Liver (tissue), 9 donors: Measurements from ENCODE around the gene TMEM163. TPM values are rescaled to one million over a fixed set of nuclear protein-coding genes. Genes with fewer than 3 reads are reported as not detected.

ENCODE experiments used
- DNase-seq: peaks from one replicate; pipeline ENCODE4 v3.0.0-alpha.2; 2017; ENCODE audit warnings: low spot score
- H3K27ac ChIP-seq, 2 donors: one replicate each; pipeline ENCODE4 v1.7.0; 2013; ENCODE audit warnings: inconsistent platforms in 2 of 2, low read length in 2 of 2, control low read depth in 1 of 2, low read depth in 1 of 2, mild to moderate bottlenecking in 1 of 2
- H3K27me3 ChIP-seq, 4 donors: one replicate each; pipeline versions ENCODE4 v1.6.1 to v1.7.0; 2013; ENCODE audit warnings: low read length in 3 of 4, inconsistent platforms in 1 of 4, mild to moderate bottlenecking in 1 of 4, moderate library complexity in 1 of 4; ENCODE audit not compliant: control insufficient read depth in 4 of 4, insufficient read depth in 4 of 4
- H3K36me3 ChIP-seq, 4 donors: one replicate each; pipeline versions ENCODE4 v1.6.1 to v1.7.0; 2013; ENCODE audit warnings: low read length in 3 of 4, mild to moderate bottlenecking in 3 of 4, low read depth in 1 of 4, moderate library complexity in 1 of 4; ENCODE audit not compliant: control insufficient read depth in 4 of 4, insufficient read depth in 3 of 4
- H3K4me1 ChIP-seq, 4 donors: one replicate each; pipeline versions ENCODE4 v1.6.1 to v1.7.0; 2013; ENCODE audit warnings: low read length in 3 of 4, mild to moderate bottlenecking in 3 of 4, moderate library complexity in 1 of 4; ENCODE audit not compliant: control insufficient read depth in 4 of 4, insufficient read depth in 4 of 4
- H3K4me3 ChIP-seq, 3 donors: one replicate each; pipeline versions ENCODE4 v1.6.1 to v1.7.0; 2013; ENCODE audit warnings: low read length in 3 of 3, control low read depth in 1 of 3, low read depth in 1 of 3, mild to moderate bottlenecking in 1 of 3
- H3K9ac ChIP-seq, 2 donors: one replicate each; pipeline ENCODE4 v1.7.0; 2013; ENCODE audit warnings: low read length in 2 of 2, mild to moderate bottlenecking in 2 of 2, moderate library complexity in 2 of 2, control low read depth in 1 of 2, low read depth in 1 of 2
- H3K9me3 ChIP-seq, 4 donors: one replicate each; pipeline versions ENCODE4 v1.6.1 to v1.7.0; 2013; ENCODE audit warnings: low read length in 3 of 4; ENCODE audit not compliant: control insufficient read depth in 4 of 4
- EGR1 ChIP-seq, 2 donors: IDR thresholded peaks; 2 replicates each; pipeline ENCODE4 v1.6.1; 2016 to 2018; ENCODE audit warnings: antibody characterized with exemption in 2 of 2, low read depth in 2 of 2
- FOXA1 ChIP-seq: IDR thresholded peaks from 2 replicates; pipeline ENCODE4 v1.6.1; 2016; ENCODE audit warnings: antibody characterized with exemption
- FOXA2 ChIP-seq: IDR thresholded peaks from 2 replicates; pipeline ENCODE4 v1.6.1; 2016; ENCODE audit warnings: antibody characterized with exemption
- GABPA ChIP-seq, 2 donors: IDR thresholded peaks in 1 of 2; conservative IDR thresholded peaks in 1 of 2; 2 replicates each; pipeline ENCODE4 v1.6.1; 2016; ENCODE audit warnings: antibody characterized with exemption in 2 of 2, mild to moderate bottlenecking in 1 of 2, moderate library complexity in 1 of 2
- HNF4A ChIP-seq, 2 donors: conservative IDR thresholded peaks; 2 replicates each; pipeline ENCODE4 v1.6.1; 2016; ENCODE audit warnings: antibody characterized with exemption in 2 of 2, mild to moderate bottlenecking in 2 of 2
- HNF4G ChIP-seq: IDR thresholded peaks from 2 replicates; pipeline ENCODE4 v1.6.1; 2016; ENCODE audit warnings: antibody characterized with exemption
- JUND ChIP-seq, 2 donors: IDR thresholded peaks; 2 replicates each; pipeline ENCODE4 v1.6.1; 2016; ENCODE audit warnings: antibody characterized with exemption in 2 of 2
- MAX ChIP-seq: IDR thresholded peaks from 2 replicates; pipeline ENCODE4 v1.6.1; 2016; ENCODE audit warnings: antibody characterized with exemption
- NR2F2 ChIP-seq: IDR thresholded peaks from 2 replicates; pipeline ENCODE4 v1.6.1; 2016; ENCODE audit warnings: antibody characterized with exemption
- RAD21 ChIP-seq, 2 donors: IDR thresholded peaks; 2 replicates each; pipeline ENCODE4 v1.6.1; 2016; ENCODE audit warnings: antibody characterized with exemption in 2 of 2, mild to moderate bottlenecking in 2 of 2
- RXRA ChIP-seq, 2 donors: IDR thresholded peaks; 2 replicates each; pipeline ENCODE4 v1.6.1; 2017 to 2018; ENCODE audit warnings: antibody characterized with exemption in 2 of 2, mild to moderate bottlenecking in 1 of 2
- SP1 ChIP-seq: IDR thresholded peaks from 2 replicates; pipeline ENCODE4 v1.6.1; 2018; ENCODE audit warnings: antibody characterized with exemption, mild to moderate bottlenecking
- TAF1 ChIP-seq: conservative IDR thresholded peaks from 2 replicates; pipeline ENCODE4 v1.6.1; 2016; ENCODE audit warnings: antibody characterized with exemption, mild to moderate bottlenecking
- YY1 ChIP-seq: IDR thresholded peaks from 2 replicates; pipeline ENCODE4 v1.6.1; 2016; ENCODE audit warnings: antibody characterized with exemption, mild to moderate bottlenecking
- ZBTB33 ChIP-seq: IDR thresholded peaks from 2 replicates; pipeline ENCODE4 v1.6.1; 2016; ENCODE audit warnings: antibody characterized with exemption
- WGBS: extraction: QIAGEN DNeasy Blood & Tissue Kit; methylation state at CpG from one replicate; pipeline ENCODE4 v1.1.7; 2013; 5-methylcytosine and 5-hydroxymethylcytosine counted together
- polyA plus RNA-seq, 2 donors: library from polyadenylated mRNA; stranded (reverse) in 1 of 2; unstranded in 1 of 2; fragments of 200-250 nt in 1 of 2; fragments of >200 nt in 1 of 2; fragmentation: Nextera tagmentation in 1 of 2; extraction: Ambion mirVana in 1 of 2; gene quantifications; one replicate each; pipeline versions ENCODE4 v1.2.1 to v1.2.3, GENCODE V29; 2013 to 2015
- total RNA-seq, 2 donors: library from RNA; depleted of rRNA; stranded (reverse); fragments of >200 nt; gene quantifications; one replicate each; pipeline ENCODE4 v1.2.3, GENCODE V29; 2014
- TF ChIP-seq, protein P1 (sequence below): IDR thresholded peaks from 2 replicates; pipeline ENCODE4 v1.6.1; 2016; ENCODE audit warnings: antibody characterized with exemption
- TF ChIP-seq, protein P2 (sequence below): fragments of 150-350 bp; IDR thresholded peaks from 2 replicates; pipeline ENCODE4 v1.5.1; 2017; ENCODE audit warnings: improper control_type of control experiment, low read depth, low read length; ENCODE audit not compliant: missing input control
- TF ChIP-seq, protein P3 (sequence below): IDR thresholded peaks from 2 replicates; pipeline ENCODE4 v1.6.1; 2016; ENCODE audit warnings: antibody characterized with exemption, mild to moderate bottlenecking
- donor health status: healthy.
- donor health status: healthy.
- donor health status: healthy.
- donor health status: healthy.
- donor health status: healthy.

TMEM163 gene
- total and polyA plus RNA-seq, 4 donors, result 0.08 to 0.48 (median 0.25) TPM

GRCh38 chr2:134583462-134583861 is 135.3 kb downstream of the TMEM163 start:
- no peak overlapping the region for H3K9ac ChIP-seq
- DNase-seq, result no peak
- H3K4me3 ChIP-seq, result no peak overlapping the region
- WGBS, result 81% methylated on average over 6 of the region's 6 CpGs
- H3K4me1 ChIP-seq, result no peaks in the 10 kb centered on the region
- no peaks in the 10 kb centered on the region for H3K27me3 ChIP-seq
- no peak overlapping the region for H3K27ac ChIP-seq
- no peak for TF ChIP-seq MAX
- TF ChIP-seq FOXA2, result no peak
- TF ChIP-seq NR2F2, result no peak
- TF ChIP-seq JUND (IDR thresholded peaks at IDR 0.05), result no peak
- TF ChIP-seq HNF4G, result no peak
- TF ChIP-seq, protein P1, sequence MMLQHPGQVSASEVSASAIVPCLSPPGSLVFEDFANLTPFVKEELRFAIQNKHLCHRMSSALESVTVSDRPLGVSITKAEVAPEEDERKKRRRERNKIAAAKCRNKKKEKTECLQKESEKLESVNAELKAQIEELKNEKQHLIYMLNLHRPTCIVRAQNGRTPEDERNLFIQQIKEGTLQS, result no peak
- TF ChIP-seq EGR1 (IDR thresholded peaks at IDR 0.05; ENCODE audit: low read depth in 2 of 2), result no peak
- TF ChIP-seq ZBTB33, result no peak
- TF ChIP-seq FOXA1, result no peak
- TF ChIP-seq HNF4A (conservative IDR thresholded peaks at IDR 0.05), result no peak
- H3K9me3 ChIP-seq, result no peaks in the 10 kb centered on the region
- H3K36me3 ChIP-seq, result no peaks in the 10 kb centered on the region

GRCh38 chr2:134582547-134582899 is 136.3 kb downstream of the TMEM163 start:
- TF ChIP-seq ZBTB33, result no peak
- no peak for TF ChIP-seq FOXA1
- no peak for TF ChIP-seq RXRA (IDR thresholded peaks at IDR 0.05)
- TF ChIP-seq, protein P1, result no peak
- no peak for TF ChIP-seq EGR1 (IDR thresholded peaks at IDR 0.05; ENCODE audit: low read depth in 2 of 2)
- no peak for TF ChIP-seq NR2F2
- no peak for TF ChIP-seq FOXA2
- TF ChIP-seq HNF4G, result no peak
- no peak for TF ChIP-seq HNF4A (conservative IDR thresholded peaks at IDR 0.05)
- TF ChIP-seq JUND (IDR thresholded peaks at IDR 0.05), result no peak
- TF ChIP-seq YY1, result no peak
- TF ChIP-seq GABPA (IDR thresholded peaks at IDR 0.05 in 1 of 2, conservative IDR thresholded peaks at IDR 0.05 in 1 of 2), result no peak
- TF ChIP-seq RAD21 (IDR thresholded peaks at IDR 0.05), result no peak
- no peak for TF ChIP-seq TAF1
- no peak for TF ChIP-seq MAX
- no peak for TF ChIP-seq SP1
- TF ChIP-seq, protein P2, sequence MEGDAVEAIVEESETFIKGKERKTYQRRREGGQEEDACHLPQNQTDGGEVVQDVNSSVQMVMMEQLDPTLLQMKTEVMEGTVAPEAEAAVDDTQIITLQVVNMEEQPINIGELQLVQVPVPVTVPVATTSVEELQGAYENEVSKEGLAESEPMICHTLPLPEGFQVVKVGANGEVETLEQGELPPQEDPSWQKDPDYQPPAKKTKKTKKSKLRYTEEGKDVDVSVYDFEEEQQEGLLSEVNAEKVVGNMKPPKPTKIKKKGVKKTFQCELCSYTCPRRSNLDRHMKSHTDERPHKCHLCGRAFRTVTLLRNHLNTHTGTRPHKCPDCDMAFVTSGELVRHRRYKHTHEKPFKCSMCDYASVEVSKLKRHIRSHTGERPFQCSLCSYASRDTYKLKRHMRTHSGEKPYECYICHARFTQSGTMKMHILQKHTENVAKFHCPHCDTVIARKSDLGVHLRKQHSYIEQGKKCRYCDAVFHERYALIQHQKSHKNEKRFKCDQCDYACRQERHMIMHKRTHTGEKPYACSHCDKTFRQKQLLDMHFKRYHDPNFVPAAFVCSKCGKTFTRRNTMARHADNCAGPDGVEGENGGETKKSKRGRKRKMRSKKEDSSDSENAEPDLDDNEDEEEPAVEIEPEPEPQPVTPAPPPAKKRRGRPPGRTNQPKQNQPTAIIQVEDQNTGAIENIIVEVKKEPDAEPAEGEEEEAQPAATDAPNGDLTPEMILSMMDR, result no peak
- TF ChIP-seq, protein P3, sequence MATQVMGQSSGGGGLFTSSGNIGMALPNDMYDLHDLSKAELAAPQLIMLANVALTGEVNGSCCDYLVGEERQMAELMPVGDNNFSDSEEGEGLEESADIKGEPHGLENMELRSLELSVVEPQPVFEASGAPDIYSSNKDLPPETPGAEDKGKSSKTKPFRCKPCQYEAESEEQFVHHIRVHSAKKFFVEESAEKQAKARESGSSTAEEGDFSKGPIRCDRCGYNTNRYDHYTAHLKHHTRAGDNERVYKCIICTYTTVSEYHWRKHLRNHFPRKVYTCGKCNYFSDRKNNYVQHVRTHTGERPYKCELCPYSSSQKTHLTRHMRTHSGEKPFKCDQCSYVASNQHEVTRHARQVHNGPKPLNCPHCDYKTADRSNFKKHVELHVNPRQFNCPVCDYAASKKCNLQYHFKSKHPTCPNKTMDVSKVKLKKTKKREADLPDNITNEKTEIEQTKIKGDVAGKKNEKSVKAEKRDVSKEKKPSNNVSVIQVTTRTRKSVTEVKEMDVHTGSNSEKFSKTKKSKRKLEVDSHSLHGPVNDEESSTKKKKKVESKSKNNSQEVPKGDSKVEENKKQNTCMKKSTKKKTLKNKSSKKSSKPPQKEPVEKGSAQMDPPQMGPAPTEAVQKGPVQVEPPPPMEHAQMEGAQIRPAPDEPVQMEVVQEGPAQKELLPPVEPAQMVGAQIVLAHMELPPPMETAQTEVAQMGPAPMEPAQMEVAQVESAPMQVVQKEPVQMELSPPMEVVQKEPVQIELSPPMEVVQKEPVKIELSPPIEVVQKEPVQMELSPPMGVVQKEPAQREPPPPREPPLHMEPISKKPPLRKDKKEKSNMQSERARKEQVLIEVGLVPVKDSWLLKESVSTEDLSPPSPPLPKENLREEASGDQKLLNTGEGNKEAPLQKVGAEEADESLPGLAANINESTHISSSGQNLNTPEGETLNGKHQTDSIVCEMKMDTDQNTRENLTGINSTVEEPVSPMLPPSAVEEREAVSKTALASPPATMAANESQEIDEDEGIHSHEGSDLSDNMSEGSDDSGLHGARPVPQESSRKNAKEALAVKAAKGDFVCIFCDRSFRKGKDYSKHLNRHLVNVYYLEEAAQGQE, result no peak

More at GRCh38 chr2:134582547-134582899, 136.3 kb downstream of the TMEM163 start:
- Histone ChIP-seq H3K27me3 (no peaks in the 10 kb centered on the region), H3K36me3 (no peaks in the 10 kb centered on the region), H3K4me3 (no peak overlapping the region), H3K9ac (no peak overlapping the region), H3K27ac (no peak overlapping the region), H3K9me3 (no peaks in the 10 kb centered on the region), H3K4me1 (no peaks in the 10 kb centered on the region)
- DNase-seq, result no peak
- 50% methylated on average over 2 of the region's 2 CpGs for WGBS
